ENCODE results near the gene EFR3B.

EFR3B gene

DNA sequence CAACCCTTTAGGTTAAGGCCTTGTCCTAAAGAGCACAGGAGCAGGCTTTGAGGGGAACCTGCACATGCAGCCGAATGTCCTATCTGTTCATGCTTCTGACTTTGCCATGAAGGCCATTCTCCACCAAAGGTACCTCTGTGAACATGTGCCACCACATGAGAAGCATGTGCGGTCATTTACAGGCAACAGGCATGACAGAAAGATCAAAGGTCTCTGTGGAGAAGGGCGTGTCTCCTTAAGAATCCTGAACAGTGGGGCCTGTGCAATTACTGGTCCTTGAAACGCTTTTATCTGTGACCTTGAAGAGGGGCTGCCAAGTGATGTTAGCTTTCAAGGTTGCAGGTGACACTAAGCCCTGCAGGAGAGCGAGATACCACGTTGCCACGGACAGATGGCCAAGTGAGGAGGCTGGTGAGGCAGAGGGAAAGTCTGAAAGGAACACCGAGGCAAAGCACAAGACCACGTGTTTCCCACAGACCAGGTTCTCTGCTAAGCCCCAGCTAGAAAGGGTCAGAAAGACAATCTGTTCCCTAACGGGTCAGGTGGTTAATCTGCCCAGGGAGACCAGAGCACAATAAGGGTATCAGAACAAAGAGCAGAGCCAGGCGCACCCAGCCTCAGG lies 146.0 kb downstream of the EFR3B start:
- DNase-seq (ENCODE audit: low read depth in 2 of 2): no peak

DNA sequence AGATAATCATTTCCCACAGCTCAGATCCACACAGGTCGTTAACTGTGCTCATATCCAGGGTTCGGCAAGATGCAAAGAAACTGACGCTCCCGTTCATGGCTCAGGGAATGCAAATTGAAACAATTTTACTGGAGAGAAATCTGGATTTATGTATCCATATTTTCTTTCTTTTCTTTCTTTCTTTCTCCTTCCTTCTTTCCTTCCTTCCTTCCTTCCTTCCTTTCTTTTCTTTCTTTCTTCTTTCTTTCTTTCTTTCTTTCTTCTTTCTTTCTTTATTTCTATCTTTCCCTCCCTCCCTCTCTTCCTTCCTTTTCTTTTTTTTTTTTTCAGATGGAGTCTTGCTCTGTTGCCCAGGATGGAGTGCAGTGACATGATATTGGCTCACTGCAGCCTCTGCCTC lies 146.5 kb downstream of the EFR3B start:
- DNase-seq (ENCODE audit: low read depth in 2 of 2): no peak

DNA sequence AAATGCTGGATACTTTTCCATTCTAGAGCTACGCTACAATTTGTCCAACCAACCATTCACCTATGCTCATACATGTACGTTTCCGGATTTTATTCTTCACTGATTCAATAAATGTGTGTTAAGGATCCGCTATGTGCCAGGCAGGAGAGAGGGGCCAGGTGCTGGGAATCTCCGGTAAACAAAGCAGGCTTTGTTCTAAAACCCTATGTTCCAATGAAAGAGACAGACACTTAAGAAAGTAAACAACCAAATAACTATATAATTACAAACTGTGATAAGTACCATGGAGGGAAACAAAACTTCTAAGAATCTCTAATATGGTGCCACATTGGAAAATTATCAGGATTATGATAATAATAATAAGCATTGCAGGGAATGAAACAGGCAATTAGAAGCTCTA lies 148.7 kb downstream of the EFR3B start:
- DNase-seq (ENCODE audit: low read depth in 2 of 2): no peak

DNA sequence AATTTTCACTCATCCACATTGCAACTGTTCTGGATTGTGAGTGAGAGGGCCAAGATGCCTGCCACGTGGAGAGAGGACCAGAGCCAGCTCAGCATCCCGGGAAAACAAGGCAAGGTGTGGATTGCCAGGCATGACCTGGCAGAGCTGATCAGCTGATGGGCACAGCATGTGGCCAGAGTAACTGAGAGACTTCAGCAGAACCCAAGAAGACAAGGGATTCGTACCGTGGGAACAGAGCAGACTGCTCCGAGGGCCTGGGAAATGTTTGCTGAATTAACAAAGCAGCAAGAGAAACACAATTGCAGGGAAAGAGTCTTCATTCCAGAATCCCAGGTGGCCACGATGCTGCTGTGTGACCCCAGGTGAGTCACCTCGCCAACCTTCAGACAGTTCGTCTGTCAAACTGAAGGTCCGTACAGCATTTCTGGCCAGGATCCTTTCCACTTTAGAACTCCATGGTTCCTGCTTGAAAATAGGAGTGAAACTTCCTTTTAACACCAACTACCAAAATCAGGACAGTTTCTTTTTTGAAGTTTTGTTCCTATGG lies 152.8 kb downstream of the EFR3B start:
- no peak for DNase-seq (ENCODE audit: low read depth in 2 of 2)

DNA sequence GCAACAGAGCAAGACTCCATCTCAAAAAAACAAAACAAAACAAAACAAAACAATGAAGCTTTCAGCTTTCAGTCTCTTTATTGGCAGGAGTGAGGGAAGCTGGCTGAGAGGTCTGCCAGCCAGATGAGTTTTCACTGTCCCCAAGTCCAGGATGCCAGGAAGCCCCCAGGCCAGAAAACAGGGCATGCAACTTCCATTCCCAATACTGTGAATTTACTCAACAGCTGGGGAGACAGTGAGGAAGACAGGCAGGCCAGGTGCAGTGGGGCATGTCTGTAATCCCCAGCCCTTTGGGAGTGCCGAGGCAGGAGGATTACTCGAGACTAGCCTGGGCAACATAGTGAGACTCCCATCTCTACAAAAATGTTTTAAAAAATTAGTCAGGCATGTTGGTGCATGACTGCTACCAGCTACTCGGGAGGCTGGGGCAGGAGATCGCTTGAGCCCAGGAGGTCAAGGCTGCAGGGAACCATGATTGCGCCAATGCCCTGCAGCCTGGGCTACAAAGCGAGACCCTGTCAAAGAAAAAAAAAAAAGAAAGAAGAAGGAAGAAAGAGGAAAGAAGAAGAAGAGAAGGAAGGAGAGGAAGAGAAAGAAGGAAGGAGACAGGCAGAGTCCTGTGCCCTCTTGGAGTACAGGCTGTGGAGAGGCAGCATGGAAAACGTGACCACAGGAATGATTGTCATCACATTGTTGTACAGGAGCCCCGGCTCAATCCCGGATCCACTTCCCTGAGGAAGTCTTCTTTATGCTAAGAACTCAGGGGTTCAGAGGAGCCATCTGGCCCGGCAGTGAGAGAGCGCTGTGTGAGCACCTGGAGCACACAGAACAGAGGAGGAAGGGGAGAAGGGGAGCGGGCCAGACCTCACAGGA lies 155.7 kb downstream of the EFR3B start:
- DNase-seq (ENCODE audit: low read depth in 2 of 2): no peak

DNA sequence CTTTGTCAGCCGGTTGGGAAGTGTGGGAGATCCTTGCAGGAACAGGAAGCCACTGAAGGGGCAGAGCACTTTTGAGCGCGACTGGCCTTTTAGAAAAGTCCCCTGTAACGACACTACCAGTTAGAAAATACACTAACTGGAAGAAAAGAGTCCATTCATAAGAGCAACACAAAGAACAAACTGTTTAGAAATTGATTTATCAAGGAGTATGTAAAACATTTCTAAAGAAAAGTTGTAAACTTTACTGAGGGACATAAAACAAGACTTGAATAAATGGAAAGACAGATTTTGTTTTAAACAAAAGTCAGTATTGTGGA lies 156.3 kb downstream of the EFR3B start:
- no peak for DNase-seq (ENCODE audit: low read depth in 2 of 2)

DNA sequence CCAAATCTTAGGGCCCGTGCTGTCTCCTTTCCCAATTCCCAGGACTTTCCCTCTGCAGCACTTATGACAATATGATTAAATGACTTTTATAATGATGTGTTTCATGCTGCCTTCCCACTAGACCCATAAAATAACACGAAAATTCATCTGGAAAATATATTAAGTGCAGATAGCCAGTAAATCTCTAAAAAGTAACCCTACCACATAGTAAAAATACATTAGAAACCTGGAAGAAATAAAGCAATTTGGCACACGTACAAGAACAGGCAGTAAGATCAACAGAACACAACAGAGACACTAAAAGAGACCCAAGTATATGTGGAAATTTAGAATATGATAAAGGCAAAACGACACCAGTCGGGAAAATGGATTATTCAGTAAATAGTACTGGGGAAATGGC lies 156.7 kb downstream of the EFR3B start:
- no peak for DNase-seq (ENCODE audit: low read depth in 2 of 2)

DNA sequence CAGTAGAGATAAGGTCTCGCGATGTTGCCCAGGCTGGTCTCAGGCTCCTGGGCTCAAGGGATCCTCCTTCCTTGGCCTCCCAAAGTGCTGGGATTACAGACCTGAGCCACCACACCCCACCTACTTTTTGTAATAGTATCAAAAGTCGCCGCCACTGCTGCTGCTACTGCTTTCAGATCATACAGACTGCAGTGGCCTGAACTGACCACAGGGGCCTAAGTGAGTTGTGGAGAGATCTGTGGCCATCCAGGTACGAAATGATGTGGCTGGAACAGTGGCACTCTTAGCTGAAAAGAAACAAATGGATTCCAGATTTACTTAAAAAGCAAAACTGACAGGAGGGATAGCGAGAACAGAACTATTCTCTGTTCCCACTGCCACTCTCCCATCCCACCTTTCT lies 159.4 kb downstream of the EFR3B start:
- DNase-seq (ENCODE audit: low read depth in 2 of 2): no peak

DNA sequence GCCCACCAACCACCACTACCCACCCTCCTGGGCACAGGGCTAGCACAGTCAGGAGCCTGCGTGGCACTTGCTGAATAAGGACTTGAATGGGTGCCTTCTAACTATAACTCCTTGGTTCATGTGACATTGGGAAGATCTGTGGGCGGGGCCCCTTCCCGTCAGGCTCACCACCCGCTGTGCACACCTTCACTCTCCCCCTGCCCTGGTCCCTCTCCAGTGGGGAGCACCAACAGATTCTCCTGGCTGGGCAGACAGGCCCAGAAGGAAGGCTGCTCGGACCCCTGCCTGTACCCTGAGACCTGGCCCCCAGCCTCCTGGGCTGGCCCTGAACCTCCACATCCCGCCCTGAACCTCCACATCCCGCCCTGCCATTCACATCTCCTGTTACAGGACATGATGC lies 159.9 kb downstream of the EFR3B start:
- DNase-seq (ENCODE audit: low read depth in 2 of 2): no peak

DNA sequence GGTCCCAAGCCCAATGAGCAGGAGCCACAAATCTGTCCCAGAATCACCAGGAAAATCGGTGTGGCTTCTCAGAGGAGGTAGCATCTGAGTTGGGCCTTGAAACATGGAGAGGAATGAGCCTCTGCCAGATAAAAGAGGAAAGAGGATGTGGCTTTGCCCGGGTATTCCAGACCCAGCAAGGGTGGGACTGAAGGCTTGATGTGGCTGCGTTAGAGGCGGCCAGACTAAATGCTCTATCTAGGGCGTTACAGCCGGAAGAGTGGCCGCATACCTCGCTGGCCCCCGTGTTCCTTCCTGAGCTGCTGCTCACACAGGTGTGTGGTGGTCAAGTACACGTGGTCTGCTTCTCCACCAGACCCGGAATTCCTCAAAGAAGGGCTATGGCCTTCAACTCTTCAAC lies 160.4 kb downstream of the EFR3B start:
- DNase-seq (ENCODE audit: low read depth in 2 of 2): no peak

DNA sequence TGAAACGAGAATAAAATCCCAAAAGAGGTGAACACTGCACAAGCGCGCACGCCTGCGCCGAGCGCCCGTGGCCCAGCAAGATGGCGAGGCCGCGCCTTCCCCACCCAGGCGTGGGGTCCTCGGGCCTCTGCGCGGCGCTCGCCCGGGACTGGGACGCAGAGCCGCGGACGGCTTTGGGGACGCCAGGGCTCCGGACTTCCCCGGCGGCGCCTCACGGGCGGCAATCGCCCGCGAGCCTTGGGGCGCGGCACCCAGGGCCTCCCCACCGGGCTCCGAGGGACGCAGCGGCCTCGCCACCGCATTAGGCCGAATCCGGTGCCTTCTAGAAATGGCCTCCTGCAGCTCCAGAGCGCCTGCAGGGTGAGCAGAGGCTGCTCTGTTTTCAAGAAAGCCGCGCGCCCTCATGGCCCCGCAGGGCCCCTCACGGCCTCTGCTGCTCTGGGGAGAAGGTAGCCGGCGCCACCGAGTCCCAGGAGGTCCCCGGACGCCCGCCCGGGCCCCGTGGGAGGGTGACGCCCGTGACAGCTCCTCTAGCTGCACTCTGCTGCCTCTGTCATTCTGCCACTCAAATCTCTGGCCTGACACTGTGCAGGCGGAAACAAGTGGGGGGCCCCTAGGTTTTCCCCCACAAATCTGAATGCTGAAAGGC lies 162.4 kb downstream of the EFR3B start:
- DNase-seq (ENCODE audit: low read depth in 2 of 2): no peak

DNA sequence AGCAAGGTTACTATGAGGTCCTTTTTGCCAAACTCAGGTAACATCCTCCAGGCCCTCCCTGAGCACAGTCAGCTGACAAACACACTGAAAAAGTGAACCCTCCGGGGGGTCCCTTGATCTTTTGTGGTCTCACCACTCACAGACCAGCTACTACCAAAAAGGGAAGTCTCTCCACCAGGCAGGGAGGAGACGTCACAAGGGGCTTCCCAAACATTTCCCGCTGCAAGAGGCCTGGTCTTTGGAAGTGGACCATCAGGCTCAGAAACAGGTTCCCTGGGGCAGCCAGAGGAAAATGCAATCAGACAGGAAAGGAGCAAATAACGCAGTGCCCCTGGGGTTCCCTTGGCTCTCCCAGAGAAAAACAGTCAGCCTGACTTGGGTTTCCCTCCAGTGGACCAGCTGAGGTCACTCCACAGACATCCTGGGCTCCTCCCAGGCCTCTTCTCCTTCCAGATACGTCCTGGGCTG lies 165.2 kb downstream of the EFR3B start:
- no peak for DNase-seq (ENCODE audit: low read depth in 2 of 2)

Data from fibroblast of skin of left quadriceps (primary cell).